Neural progenitor cell (in vitro differentiated cells): Measurements from ENCODE around the gene SMIM38. TPM values are rescaled to one million over a fixed set of nuclear protein-coding genes. Genes with fewer than 3 reads are reported as not detected.
A peak's percentile ranks its signal among the peaks of the same experiment; 100 is the strongest.

ENCODE experiments used
- DNase-seq: peaks from one replicate; pipeline ENCODE4 v3.0.0-alpha.2; 2016; ENCODE audit warnings: low spot score
- H2AFZ ChIP-seq: fragments of 200-600 bp; sonication (generic); replicated peaks from 2 replicates; pipeline ENCODE4 v1.6.1; 2016; ENCODE audit warnings: antibody characterized with exemption
- H3F3A ChIP-seq: fragments of 200-600 bp; sonication (generic); 2 replicates; pipeline ENCODE4 v1.6.1; 2016; ENCODE audit warnings: antibody characterized with exemption, low read depth
- H3K27ac ChIP-seq: fragments of 200-600 bp; sonication (generic); 2 replicates; pipeline ENCODE4 v1.5.1; 2016; ENCODE audit warnings: mild to moderate bottlenecking
- H3K27me3 ChIP-seq: fragments of 200-600 bp; sonication (generic); 2 replicates; pipeline ENCODE4 v1.6.1; 2016; ENCODE audit warnings: mild to moderate bottlenecking, moderate library complexity
- H3K36me3 ChIP-seq: fragments of 200-600 bp; sonication (generic); 2 replicates; pipeline ENCODE4 v1.5.1; 2016
- H3K4me1 ChIP-seq: fragments of 200-600 bp; sonication (generic); 2 replicates; pipeline ENCODE4 v1.6.1; 2016; ENCODE audit warnings: mixed run types
- H3K4me2 ChIP-seq: fragments of 200-600 bp; sonication (generic); 2 replicates; pipeline ENCODE4 v1.6.1; 2016
- H3K4me3 ChIP-seq: fragments of 200-600 bp; sonication (generic); 2 replicates; pipeline ENCODE4 v1.5.1; 2016
- H3K79me2 ChIP-seq: fragments of 200-600 bp; sonication (generic); 2 replicates; pipeline ENCODE4 v1.6.1; 2016; ENCODE audit warnings: low read depth
- H3K9ac ChIP-seq: fragments of 200-600 bp; sonication (generic); 2 replicates; pipeline ENCODE4 v1.6.1; 2016
- H3K9me3 ChIP-seq: fragments of 200-600 bp; sonication (generic); 2 replicates; pipeline ENCODE4 v1.5.1; 2016; ENCODE audit warnings: low read depth
- H4K20me1 ChIP-seq: fragments of 200-600 bp; sonication (generic); 2 replicates; pipeline ENCODE4 v1.6.1; 2016; ENCODE audit warnings: low read depth
- H3K27ac Mint-ChIP-seq: 3 replicates; pipeline ENCODE4 v1.8.0; 2021; ENCODE audit warnings: mixed read lengths
- H3K27me3 Mint-ChIP-seq: 2 replicates; pipeline ENCODE4 v1.8.0; 2022; ENCODE audit warnings: low read depth, mild to moderate bottlenecking, inconsistent platforms, moderate library complexity, mixed read lengths; ENCODE audit not compliant: insufficient read depth
- H3K36me3 Mint-ChIP-seq: 3 replicates; pipeline ENCODE4 v1.8.0; 2021; ENCODE audit warnings: mixed read lengths
- H3K4me1 Mint-ChIP-seq: 3 replicates; pipeline ENCODE4 v1.8.0; 2021; ENCODE audit warnings: mixed read lengths
- H3K4me3 Mint-ChIP-seq: 3 replicates; pipeline ENCODE4 v1.8.0; 2021; ENCODE audit warnings: mild to moderate bottlenecking, moderate library complexity, mixed read lengths
- H3K9me3 Mint-ChIP-seq: 3 replicates; pipeline ENCODE4 v1.8.0; 2020; ENCODE audit warnings: mixed read lengths
- CTCF ChIP-seq: fragments of 200-600 bp; sonication (generic); IDR thresholded peaks from 2 replicates; pipeline ENCODE4 v1.5.1; 2017; ENCODE audit warnings: antibody characterized with exemption, mild to moderate bottlenecking
- EZH2 ChIP-seq: fragments of 200-600 bp; sonication (generic); IDR thresholded peaks from 2 replicates; pipeline ENCODE4 v1.6.1; 2017; ENCODE audit warnings: antibody characterized with exemption, mild to moderate bottlenecking, moderate library complexity
- EZH2phosphoT487 ChIP-seq: fragments of 200-600 bp; sonication (generic); IDR thresholded peaks from 2 replicates; pipeline ENCODE4 v1.6.1; 2017; ENCODE audit warnings: antibody characterized with exemption
- total RNA-seq: library from RNA; depleted of rRNA; stranded (reverse); fragments of >200 nt; gene quantifications from 2 replicates; pipeline ENCODE4 v1.2.3, GENCODE V29; 2015; ENCODE audit warnings: low replicate concordance

The SMIM38 gene
- total RNA-seq, 1 donor from 2014 or later = 2.0 TPM

- Histone ChIP-seq H4K20me1 (no peaks in the 10 kb centered on the region), H3K9me3 (no peaks in the 10 kb centered on the region), H3K4me3 (no peak overlapping the region), H3F3A (peaks cover 16% of the 10 kb centered on the region), H3K4me1 (peaks cover 39% of the 10 kb centered on the region), H3K27ac (peak overlapping the region; percentile 55), H3K9ac (no peak overlapping the region), H3K27me3 (no peaks in the 10 kb centered on the region), H3K36me3 (no peaks in the 10 kb centered on the region), H3K4me2 (peak overlapping the region; percentile 46), H2AFZ (no peak overlapping the region), H3K79me2 (no peaks in the 10 kb centered on the region)
- DNase-seq = no peak
- Mint-ChIP-seq H3K9me3 (peaks cover 7% of the 10 kb centered on the region), H3K36me3 (peaks cover 4% of the 10 kb centered on the region), H3K27ac (peak overlapping the region; percentile 57), H3K27me3 (peaks cover 7% of the 10 kb centered on the region), H3K4me3 (peak overlapping the region; percentile 28), H3K4me1 (peaks cover 35% of the 10 kb centered on the region)
- TF ChIP-seq EZH2 (no peak), EZH2phosphoT487 (no peak), CTCF (no peak)
Observed at GRCh38 chr11:69156673-69157155, 979 bp downstream of the SMIM38 start.

GRCh38 chr11:69157156-69157821, 1.6 kb downstream of the SMIM38 start:
- Histone ChIP-seq H4K20me1 (no peaks in the 10 kb centered on the region), H3K27me3 (no peaks in the 10 kb centered on the region), H3F3A (peaks cover 11% of the 10 kb centered on the region), H3K36me3 (no peaks in the 10 kb centered on the region), H3K79me2 (no peaks in the 10 kb centered on the region), H3K9ac (no peak overlapping the region), H3K4me1 (peaks cover 33% of the 10 kb centered on the region), H3K4me2 (peak overlapping the region; percentile 46), H2AFZ (peak overlapping the region; percentile 31), H3K27ac (peak overlapping the region; percentile 55), H3K4me3 (no peak overlapping the region), H3K9me3 (no peaks in the 10 kb centered on the region)
- TF ChIP-seq EZH2phosphoT487 (no peak), CTCF (no peak), EZH2 (no peak)
- Mint-ChIP-seq H3K9me3 (peaks cover 7% of the 10 kb centered on the region), H3K4me3 (no peak overlapping the region), H3K27ac (peak overlapping the region; percentile 57), H3K4me1 (peaks cover 29% of the 10 kb centered on the region), H3K27me3 (peaks cover 7% of the 10 kb centered on the region), H3K36me3 (peaks cover 4% of the 10 kb centered on the region)
- peak; percentile 87 for DNase-seq

DNA sequence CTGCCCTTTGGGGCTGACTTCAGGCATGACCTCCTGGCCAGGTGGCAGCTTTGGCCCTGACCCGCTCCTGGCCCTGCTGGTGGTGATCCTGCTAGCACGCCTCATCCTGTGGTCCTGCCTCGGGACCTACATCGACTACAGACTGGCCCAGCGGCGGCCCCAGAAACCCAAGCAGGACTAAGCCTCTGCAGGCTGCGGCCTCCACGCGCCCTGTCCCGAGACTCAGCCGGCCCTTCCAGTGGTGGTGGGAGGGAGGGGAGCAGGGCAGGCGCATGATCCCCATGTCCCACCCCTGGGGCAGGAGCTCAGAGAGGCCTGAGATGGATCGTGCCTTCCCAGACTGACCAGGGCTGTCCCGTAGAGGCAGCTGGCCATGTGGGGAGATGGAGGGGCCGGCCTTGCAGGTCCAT, 2.1 kb downstream of the SMIM38 start:
- Histone ChIP-seq H3F3A (peaks cover 7% of the 10 kb centered on the region), H3K9me3 (no peaks in the 10 kb centered on the region), H2AFZ (no peak overlapping the region), H3K27ac (no peak overlapping the region), H4K20me1 (no peaks in the 10 kb centered on the region), H3K27me3 (no peaks in the 10 kb centered on the region), H3K4me2 (peak overlapping the region; percentile 12), H3K79me2 (no peaks in the 10 kb centered on the region), H3K36me3 (no peaks in the 10 kb centered on the region), H3K9ac (no peak overlapping the region), H3K4me1 (peaks cover 28% of the 10 kb centered on the region), H3K4me3 (no peak overlapping the region)
- Mint-ChIP-seq H3K4me3 (no peak overlapping the region), H3K27ac (no peak overlapping the region), H3K36me3 (peaks cover 4% of the 10 kb centered on the region), H3K9me3 (peaks cover 10% of the 10 kb centered on the region), H3K4me1 (peaks cover 24% of the 10 kb centered on the region), H3K27me3 (peaks cover 7% of the 10 kb centered on the region)
- DNase-seq = no peak
- TF ChIP-seq CTCF (no peak), EZH2phosphoT487 (no peak), EZH2 (no peak)
